Activated naive CD8-positive, alpha-beta T cell treated with anti-CD3 and anti-CD28 coated beads, Interleukin-2, amount 10 ng/mL, durations not matched to agents 7 days and 5 days (primary cell): ENCODE results near the gene NPFFR1. TPM values are rescaled to one million over a fixed set of nuclear protein-coding genes. Genes with fewer than 3 reads are reported as not detected.

Source experiments
- ATAC-seq: fragments of 150-1000 bp; cut with Tn5 transposase; one replicate; pipeline ENCODE4 v1.10.0; 2021; ENCODE audit warnings: low read depth, moderate library complexity
- POLR2A ChIA-PET: fragments of 350-600 bp; sonication (Branson Sonifier 250); formaldehyde crosslinking; loops from one replicate; lab custom pipeline; 2021; ENCODE audit warnings: antibody characterized with exemption; lab: Charles Lee
- DNase-seq: peaks from one replicate; pipeline ENCODE4 v3.0.0; 2021
- H3K27ac Mint-ChIP-seq: one replicate; pipeline ENCODE4 v1.8.0; 2022; ENCODE audit warnings: mild to moderate bottlenecking, mixed read lengths
- H3K27me3 Mint-ChIP-seq: one replicate; pipeline ENCODE4 v1.8.0; 2022; ENCODE audit warnings: mild to moderate bottlenecking, moderate library complexity, mixed read lengths
- H3K36me3 Mint-ChIP-seq: one replicate; pipeline ENCODE4 v1.8.0; 2021; ENCODE audit warnings: mild to moderate bottlenecking, mixed read lengths
- H3K4me1 Mint-ChIP-seq: one replicate; pipeline ENCODE4 v1.8.0; 2021; ENCODE audit warnings: mixed read lengths
- H3K4me3 Mint-ChIP-seq: one replicate; pipeline ENCODE4 v1.8.0; 2022; ENCODE audit warnings: mild to moderate bottlenecking, moderate library complexity, mixed read lengths
- H3K9me3 Mint-ChIP-seq: one replicate; pipeline ENCODE4 v1.8.0; 2021; ENCODE audit warnings: mixed read lengths
- total RNA-seq, 2 experiments: library from RNA; stranded (reverse); gene quantifications; one replicate each; pipeline ENCODE4 v1.2.3, GENCODE V29; 2021

NPFFR1 gene
- total RNA-seq, 2 experiments from 2014 or later, result 0.03 TPM; not detected in 1

GRCh38 chr10:70321897-70322890 is 38.4 kb upstream of the NPFFR1 start:
- peak overlapping the region; percentile 28 for H3K4me3 Mint-ChIP-seq

GRCh38 chr10:70321233-70321632 is 37.4 kb upstream of the NPFFR1 start:
- no peak overlapping the region for H3K4me3 Mint-ChIP-seq
- no peak overlapping the region for H3K27ac Mint-ChIP-seq
- ATAC-seq (no peak), DNase-seq (no peak)
- no peaks in the 10 kb centered on the region for H3K36me3 Mint-ChIP-seq
- POLR2A ChIA-PET, result no interaction called here
- peaks cover 2% of the 10 kb centered on the region for H3K27me3 Mint-ChIP-seq
- no peaks in the 10 kb centered on the region for H3K9me3 Mint-ChIP-seq
- peaks cover 33% of the 10 kb centered on the region for H3K4me1 Mint-ChIP-seq

More at GRCh38 chr10:70321897-70322890, 38.4 kb upstream of the NPFFR1 start:
- H3K9me3 Mint-ChIP-seq, result no peaks in the 10 kb centered on the region
- POLR2A ChIA-PET, result interaction anchor here (1.1 to 1.5 kb wide), 2 partner anchors 24 to 147 kb away, joined by 3 to 4 read pairs; no protein-coding TSS in a partner anchor
- DNase-seq (no peak), ATAC-seq (no peak)
- peak overlapping the region; percentile 96 for H3K27ac Mint-ChIP-seq
- H3K36me3 Mint-ChIP-seq, result peaks cover 2% of the 10 kb centered on the region
- H3K27me3 Mint-ChIP-seq, result no peaks in the 10 kb centered on the region
- peaks cover 33% of the 10 kb centered on the region for H3K4me1 Mint-ChIP-seq

- H3K9me3 Mint-ChIP-seq, result no peaks in the 10 kb centered on the region
- POLR2A ChIA-PET, result no interaction called here
- H3K4me1 Mint-ChIP-seq, result peaks cover 32% of the 10 kb centered on the region
- no peak for DNase-seq
- no peak overlapping the region for H3K27ac Mint-ChIP-seq
- ATAC-seq, result no peak
- H3K27me3 Mint-ChIP-seq, result peaks cover 2% of the 10 kb centered on the region
- no peak overlapping the region for H3K4me3 Mint-ChIP-seq
- H3K36me3 Mint-ChIP-seq, result no peaks in the 10 kb centered on the region
These were observed 36.9 kb upstream of the NPFFR1 start for GRCh38 chr10:70320751-70321150.

GRCh38 chr10:70319824-70320223 is 36.0 kb upstream of the NPFFR1 start:
- Mint-ChIP-seq H3K9me3 (no peaks in the 10 kb centered on the region), H3K4me1 (peaks cover 24% of the 10 kb centered on the region), H3K27ac (no peak overlapping the region), H3K4me3 (no peak overlapping the region), H3K27me3 (peaks cover 2% of the 10 kb centered on the region), H3K36me3 (peaks cover 5% of the 10 kb centered on the region)
- ATAC-seq, result no peak
- POLR2A ChIA-PET, result no interaction called here
- no peak for DNase-seq

GRCh38 chr10:70319183-70319582 is 35.4 kb upstream of the NPFFR1 start:
- peak overlapping the region; percentile 47 for H3K27ac Mint-ChIP-seq
- H3K9me3 Mint-ChIP-seq, result no peaks in the 10 kb centered on the region
- no peak overlapping the region for H3K4me3 Mint-ChIP-seq
- ATAC-seq (no peak), DNase-seq (no peak)
- POLR2A ChIA-PET, result no interaction called here
- H3K27me3 Mint-ChIP-seq, result peaks cover 2% of the 10 kb centered on the region
- H3K4me1 Mint-ChIP-seq, result peaks cover 18% of the 10 kb centered on the region
- H3K36me3 Mint-ChIP-seq, result peaks cover 11% of the 10 kb centered on the region

- Mint-ChIP-seq H3K4me1 (peaks cover 9% of the 10 kb centered on the region), H3K36me3 (peaks cover 14% of the 10 kb centered on the region), H3K27ac (no peak overlapping the region), H3K27me3 (peaks cover 5% of the 10 kb centered on the region), H3K4me3 (no peak overlapping the region), H3K9me3 (no peaks in the 10 kb centered on the region)
- POLR2A ChIA-PET, result no interaction called here
- DNase-seq (no peak), ATAC-seq (no peak)
These were observed 34.1 kb upstream of the NPFFR1 start for GRCh38 chr10:70317943-70318318.

- POLR2A ChIA-PET, result no interaction called here
- H3K9me3 Mint-ChIP-seq, result no peaks in the 10 kb centered on the region
- peaks cover 6% of the 10 kb centered on the region for H3K4me1 Mint-ChIP-seq
- no peak overlapping the region for H3K4me3 Mint-ChIP-seq
- H3K27ac Mint-ChIP-seq, result no peak overlapping the region
- ATAC-seq (no peak), DNase-seq (no peak)
- peaks cover 14% of the 10 kb centered on the region for H3K36me3 Mint-ChIP-seq
- H3K27me3 Mint-ChIP-seq, result peaks cover 5% of the 10 kb centered on the region
These were observed 33.6 kb upstream of the NPFFR1 start for GRCh38 chr10:70317272-70317942.

- Mint-ChIP-seq H3K27ac (no peak overlapping the region), H3K4me1 (peaks cover 1% of the 10 kb centered on the region), H3K9me3 (no peaks in the 10 kb centered on the region), H3K4me3 (no peak overlapping the region), H3K27me3 (peaks cover 5% of the 10 kb centered on the region), H3K36me3 (peaks cover 14% of the 10 kb centered on the region)
- no peak for ATAC-seq
- DNase-seq, result no peak
- POLR2A ChIA-PET, result no interaction called here
These were observed 32.0 kb upstream of the NPFFR1 start for GRCh38 chr10:70315815-70316214.

GRCh38 chr10:70315276-70315675 is 31.5 kb upstream of the NPFFR1 start:
- peaks cover 5% of the 10 kb centered on the region for H3K27me3 Mint-ChIP-seq
- DNase-seq, result no peak
- H3K27ac Mint-ChIP-seq, result no peak overlapping the region
- no peaks in the 10 kb centered on the region for H3K9me3 Mint-ChIP-seq
- POLR2A ChIA-PET, result no interaction called here
- peaks cover 14% of the 10 kb centered on the region for H3K36me3 Mint-ChIP-seq
- no peak overlapping the region for H3K4me3 Mint-ChIP-seq
- no peak for ATAC-seq
- no peaks in the 10 kb centered on the region for H3K4me1 Mint-ChIP-seq

- Mint-ChIP-seq H3K4me1 (no peaks in the 10 kb centered on the region), H3K36me3 (peaks cover 14% of the 10 kb centered on the region), H3K27ac (peak overlapping the region; percentile 42), H3K9me3 (no peaks in the 10 kb centered on the region), H3K4me3 (no peak overlapping the region), H3K27me3 (peaks cover 5% of the 10 kb centered on the region)
- POLR2A ChIA-PET, result no interaction called here
- DNase-seq (no peak), ATAC-seq (no peak)
These were observed 29.2 kb upstream of the NPFFR1 start for GRCh38 chr10:70312972-70313371.

- no peak for ATAC-seq
- no peaks in the 10 kb centered on the region for H3K9me3 Mint-ChIP-seq
- POLR2A ChIA-PET, result no interaction called here
- no peaks in the 10 kb centered on the region for H3K4me1 Mint-ChIP-seq
- no peak overlapping the region for H3K4me3 Mint-ChIP-seq
- H3K36me3 Mint-ChIP-seq, result peaks cover 14% of the 10 kb centered on the region
- H3K27ac Mint-ChIP-seq, result no peak overlapping the region
- DNase-seq, result no peak
- H3K27me3 Mint-ChIP-seq, result peaks cover 5% of the 10 kb centered on the region
These were observed 28.4 kb upstream of the NPFFR1 start for GRCh38 chr10:70312249-70312648.

GRCh38 chr10:70311698-70312097 is 27.9 kb upstream of the NPFFR1 start:
- no peaks in the 10 kb centered on the region for H3K4me1 Mint-ChIP-seq
- H3K4me3 Mint-ChIP-seq, result no peak overlapping the region
- H3K27ac Mint-ChIP-seq, result no peak overlapping the region
- DNase-seq (no peak), ATAC-seq (no peak)
- H3K36me3 Mint-ChIP-seq, result peaks cover 14% of the 10 kb centered on the region
- POLR2A ChIA-PET, result no interaction called here
- H3K27me3 Mint-ChIP-seq, result peaks cover 4% of the 10 kb centered on the region
- no peaks in the 10 kb centered on the region for H3K9me3 Mint-ChIP-seq

- ATAC-seq (no peak), DNase-seq (no peak)
- Mint-ChIP-seq H3K27ac (no peak overlapping the region), H3K27me3 (peaks cover 3% of the 10 kb centered on the region), H3K4me1 (peaks cover 9% of the 10 kb centered on the region), H3K9me3 (no peaks in the 10 kb centered on the region), H3K36me3 (peaks cover 7% of the 10 kb centered on the region), H3K4me3 (no peak overlapping the region)
- POLR2A ChIA-PET, result interaction anchor here (1.0 kb wide), 1 partner anchor 16 kb away, joined by 4 read pairs; no protein-coding TSS in a partner anchor
These were observed 25.9 kb upstream of the NPFFR1 start for GRCh38 chr10:70309661-70310060.
